Activated CD4-positive, alpha-beta memory T cell treated with anti-CD3 and anti-CD28 coated beads, Interleukin-2, amount 10 ng/mL, durations not matched to agents 7 days and 5 days (primary cell): ENCODE measurements around the gene CIC. TPM values are rescaled to one million over a fixed set of nuclear protein-coding genes. Genes with fewer than 3 reads are reported as not detected.
"Not testable (repeated sequence)": the region's sequence is repeated elsewhere in the genome, so short reads cannot be mapped to it uniquely, and the experiment has no call there.

Source experiments
- CTCF ChIA-PET: fragments of 350-600 bp; sonication (Branson Sonifier 250); formaldehyde crosslinking; loops from one replicate; lab custom pipeline; 2021; ENCODE audit warnings: antibody characterized with exemption, inconsistent platforms; lab: Charles Lee
- POLR2A ChIA-PET: fragments of 350-600 bp; sonication (Branson Sonifier 250); formaldehyde crosslinking; loops from one replicate; lab custom pipeline; 2021; ENCODE audit warnings: antibody characterized with exemption; lab: Charles Lee
- DNase-seq: peaks from one replicate; pipeline ENCODE4 v3.0.0-alpha.2; 2020
- H3K27ac Mint-ChIP-seq: one replicate; pipeline ENCODE4 v1.8.0; 2021; ENCODE audit warnings: mild to moderate bottlenecking, mixed read lengths
- H3K27me3 Mint-ChIP-seq: one replicate; pipeline ENCODE4 v1.8.0; 2021; ENCODE audit warnings: mixed read lengths
- H3K36me3 Mint-ChIP-seq: one replicate; pipeline ENCODE4 v1.8.0; 2021; ENCODE audit warnings: low read depth, mixed read lengths
- H3K4me1 Mint-ChIP-seq: one replicate; pipeline ENCODE4 v1.8.0; 2021; ENCODE audit warnings: mixed read lengths
- H3K4me3 Mint-ChIP-seq: one replicate; pipeline ENCODE4 v1.8.0; 2021; ENCODE audit warnings: mild to moderate bottlenecking, mixed read lengths
- H3K9me3 Mint-ChIP-seq: one replicate; pipeline ENCODE4 v1.8.0; 2021; ENCODE audit warnings: mixed read lengths
- total RNA-seq, 2 experiments: library from RNA; stranded (reverse); gene quantifications; one replicate each; pipeline ENCODE4 v1.2.3, GENCODE V29; 2021

The CIC gene
- total RNA-seq, 2 experiments from 2014 or later: 86.5 to 88.8 TPM

- no peak overlapping the region for H3K27ac Mint-ChIP-seq
These were observed 57.9 kb downstream of the CIC start for GRCh38 chr19:42326969-42327368.

GRCh38 chr19:42327381-42327780 lies 58.3 kb downstream of the CIC start:
- Mint-ChIP-seq H3K4me3 (no peak overlapping the region), H3K36me3 (no peaks in the 10 kb centered on the region), H3K27ac (no peak overlapping the region), H3K9me3 (no peaks in the 10 kb centered on the region), H3K4me1 (peaks cover 18% of the 10 kb centered on the region), H3K27me3 (peaks cover 16% of the 10 kb centered on the region)
- POLR2A ChIA-PET: no interaction called here
- CTCF ChIA-PET: no interaction called here
- DNase-seq: no peak

More at GRCh38 chr19:42326969-42327368, 57.9 kb downstream of the CIC start:
- POLR2A ChIA-PET: no interaction called here
- Mint-ChIP-seq H3K4me3 (no peak overlapping the region), H3K36me3 (no peaks in the 10 kb centered on the region), H3K4me1 (peaks cover 18% of the 10 kb centered on the region), H3K9me3 (no peaks in the 10 kb centered on the region), H3K27me3 (peaks cover 20% of the 10 kb centered on the region)
- CTCF ChIA-PET: interaction anchor here (0.9 kb wide), 1 partner anchor 219 kb away, joined by 3 read pairs; no protein-coding TSS in a partner anchor
- DNase-seq: no peak

GRCh38 chr19:42328106-42328505 lies 59.1 kb downstream of the CIC start:
- no peaks in the 10 kb centered on the region for H3K9me3 Mint-ChIP-seq
- CTCF ChIA-PET: no interaction called here

GRCh38 chr19:42328854-42329253 lies 59.8 kb downstream of the CIC start:
- H3K36me3 Mint-ChIP-seq: no peaks in the 10 kb centered on the region
- no peak for DNase-seq
- no peaks in the 10 kb centered on the region for H3K9me3 Mint-ChIP-seq
- H3K27ac Mint-ChIP-seq: no peak overlapping the region
- H3K27me3 Mint-ChIP-seq: peaks cover 6% of the 10 kb centered on the region
- POLR2A ChIA-PET: no interaction called here
- H3K4me3 Mint-ChIP-seq: no peak overlapping the region
- CTCF ChIA-PET: no interaction called here
- peaks cover 18% of the 10 kb centered on the region for H3K4me1 Mint-ChIP-seq

More at GRCh38 chr19:42328106-42328505, 59.1 kb downstream of the CIC start:
- H3K4me1 Mint-ChIP-seq: peaks cover 18% of the 10 kb centered on the region
- POLR2A ChIA-PET: interaction anchor here (0.6 kb wide), 1 partner anchor 29 kb away, joined by 3 read pairs; no protein-coding TSS in a partner anchor
- peaks cover 11% of the 10 kb centered on the region for H3K27me3 Mint-ChIP-seq
- H3K36me3 Mint-ChIP-seq: no peaks in the 10 kb centered on the region
- DNase-seq: no peak
- H3K27ac Mint-ChIP-seq: no peak overlapping the region
- H3K4me3 Mint-ChIP-seq: no peak overlapping the region

GRCh38 chr19:42330241-42330711 lies 61.2 kb downstream of the CIC start:
- ChIA-PET CTCF (interaction anchor here (0.7 kb wide), 1 partner anchor 111 kb away, joined by 3 read pairs; no protein-coding TSS in a partner anchor), POLR2A (no interaction called here)
- Mint-ChIP-seq H3K4me1 (peaks cover 13% of the 10 kb centered on the region), H3K4me3 (no peak overlapping the region), H3K27ac (no peak overlapping the region), H3K36me3 (no peaks in the 10 kb centered on the region), H3K9me3 (no peaks in the 10 kb centered on the region), H3K27me3 (peaks cover under 1% of the 10 kb centered on the region)
- DNase-seq: no peak

GRCh38 chr19:42331333-42331732 lies 62.3 kb downstream of the CIC start:
- H3K36me3 Mint-ChIP-seq: not testable (repeated sequence)

GRCh38 chr19:42332059-42332458 lies 63.0 kb downstream of the CIC start:
- DNase-seq: no peak
- H3K36me3 Mint-ChIP-seq: no peaks in the 10 kb centered on the region
- no peak overlapping the region for H3K27ac Mint-ChIP-seq
- no peaks in the 10 kb centered on the region for H3K27me3 Mint-ChIP-seq
- ChIA-PET CTCF (no interaction called here), POLR2A (no interaction called here)
- no peak overlapping the region for H3K4me3 Mint-ChIP-seq
- H3K9me3 Mint-ChIP-seq: no peaks in the 10 kb centered on the region
- peaks cover 2% of the 10 kb centered on the region for H3K4me1 Mint-ChIP-seq

More at GRCh38 chr19:42331333-42331732, 62.3 kb downstream of the CIC start:
- H3K27ac Mint-ChIP-seq, POLR2A ChIA-PET, H3K4me1 Mint-ChIP-seq, H3K4me3 Mint-ChIP-seq, DNase-seq, H3K27me3 Mint-ChIP-seq, H3K9me3 Mint-ChIP-seq, CTCF ChIA-PET: not testable (repeated sequence)

DNA sequence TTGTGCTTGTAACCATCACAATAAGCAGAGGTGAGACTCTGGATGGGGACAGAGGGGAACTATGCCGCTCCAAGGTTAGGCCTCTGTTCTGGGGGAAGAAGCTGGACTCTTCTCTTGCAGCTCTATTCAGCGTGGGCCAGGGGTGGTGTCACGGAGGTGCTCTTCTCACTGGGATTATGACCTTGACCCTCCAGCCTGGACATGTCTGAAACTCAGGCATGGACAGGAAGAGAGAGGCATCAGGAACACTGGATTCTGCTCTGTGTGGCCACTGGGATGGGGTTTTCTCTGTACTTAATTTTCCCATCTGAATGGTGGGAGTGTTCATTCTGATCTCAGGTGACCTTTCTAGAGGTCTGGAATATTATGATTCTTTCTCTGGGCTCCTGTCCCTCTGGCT lies 64.0 kb downstream of the CIC start:
- Mint-ChIP-seq H3K9me3 (no peaks in the 10 kb centered on the region), H3K4me1 (no peaks in the 10 kb centered on the region), H3K36me3 (no peaks in the 10 kb centered on the region), H3K27me3 (no peaks in the 10 kb centered on the region), H3K4me3 (no peak overlapping the region), H3K27ac (no peak overlapping the region)
- POLR2A ChIA-PET: no interaction called here
- CTCF ChIA-PET: no interaction called here
- no peak for DNase-seq

GRCh38 chr19:42333975-42334696 lies 65.1 kb downstream of the CIC start:
- no peaks in the 10 kb centered on the region for H3K36me3 Mint-ChIP-seq

GRCh38 chr19:42334697-42335373 lies 65.8 kb downstream of the CIC start:
- Mint-ChIP-seq H3K4me3 (no peak overlapping the region), H3K27ac (no peak overlapping the region), H3K9me3 (no peaks in the 10 kb centered on the region), H3K4me1 (peaks cover 5% of the 10 kb centered on the region), H3K36me3 (no peaks in the 10 kb centered on the region), H3K27me3 (no peaks in the 10 kb centered on the region)
- no peak for DNase-seq
- CTCF ChIA-PET: no interaction called here
- POLR2A ChIA-PET: no interaction called here

More at GRCh38 chr19:42333975-42334696, 65.1 kb downstream of the CIC start:
- no peaks in the 10 kb centered on the region for H3K27me3 Mint-ChIP-seq
- H3K9me3 Mint-ChIP-seq: no peaks in the 10 kb centered on the region
- CTCF ChIA-PET: no interaction called here
- H3K4me1 Mint-ChIP-seq: peaks cover under 1% of the 10 kb centered on the region
- H3K4me3 Mint-ChIP-seq: no peak overlapping the region
- no peak overlapping the region for H3K27ac Mint-ChIP-seq
- no peak for DNase-seq
- POLR2A ChIA-PET: no interaction called here

- Mint-ChIP-seq H3K36me3 (no peaks in the 10 kb centered on the region), H3K4me3 (no peak overlapping the region), H3K27ac (no peak overlapping the region), H3K4me1 (peaks cover 5% of the 10 kb centered on the region), H3K9me3 (no peaks in the 10 kb centered on the region), H3K27me3 (no peaks in the 10 kb centered on the region)
- no peak for DNase-seq
- ChIA-PET CTCF (no interaction called here), POLR2A (no interaction called here)
These were observed 66.4 kb downstream of the CIC start for GRCh38 chr19:42335374-42335936.

DNA sequence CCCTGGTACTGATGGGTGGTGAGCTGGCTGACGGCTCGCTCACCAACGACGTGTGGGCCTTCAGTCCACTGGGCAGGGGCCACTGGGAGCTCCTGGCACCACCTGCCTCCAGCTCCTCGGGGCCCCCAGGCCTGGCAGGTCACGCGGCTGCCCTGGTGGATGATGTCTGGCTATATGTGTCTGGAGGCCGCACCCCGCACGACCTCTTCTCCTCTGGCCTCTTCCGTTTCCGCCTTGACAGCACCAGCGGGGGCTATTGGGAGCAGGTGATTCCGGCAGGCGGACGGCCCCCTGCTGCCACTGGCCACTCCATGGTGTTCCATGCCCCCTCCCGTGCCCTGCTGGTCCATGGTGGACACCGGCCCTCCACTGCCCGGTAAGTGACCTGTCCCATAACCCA lies 66.9 kb downstream of the CIC start:
- no peaks in the 10 kb centered on the region for H3K27me3 Mint-ChIP-seq
- ChIA-PET CTCF (no interaction called here), POLR2A (no interaction called here)
- H3K4me3 Mint-ChIP-seq: no peak overlapping the region
- no peaks in the 10 kb centered on the region for H3K36me3 Mint-ChIP-seq
- no peak overlapping the region for H3K27ac Mint-ChIP-seq
- no peaks in the 10 kb centered on the region for H3K9me3 Mint-ChIP-seq
- DNase-seq: no peak
- H3K4me1 Mint-ChIP-seq: peaks cover 5% of the 10 kb centered on the region

DNA sequence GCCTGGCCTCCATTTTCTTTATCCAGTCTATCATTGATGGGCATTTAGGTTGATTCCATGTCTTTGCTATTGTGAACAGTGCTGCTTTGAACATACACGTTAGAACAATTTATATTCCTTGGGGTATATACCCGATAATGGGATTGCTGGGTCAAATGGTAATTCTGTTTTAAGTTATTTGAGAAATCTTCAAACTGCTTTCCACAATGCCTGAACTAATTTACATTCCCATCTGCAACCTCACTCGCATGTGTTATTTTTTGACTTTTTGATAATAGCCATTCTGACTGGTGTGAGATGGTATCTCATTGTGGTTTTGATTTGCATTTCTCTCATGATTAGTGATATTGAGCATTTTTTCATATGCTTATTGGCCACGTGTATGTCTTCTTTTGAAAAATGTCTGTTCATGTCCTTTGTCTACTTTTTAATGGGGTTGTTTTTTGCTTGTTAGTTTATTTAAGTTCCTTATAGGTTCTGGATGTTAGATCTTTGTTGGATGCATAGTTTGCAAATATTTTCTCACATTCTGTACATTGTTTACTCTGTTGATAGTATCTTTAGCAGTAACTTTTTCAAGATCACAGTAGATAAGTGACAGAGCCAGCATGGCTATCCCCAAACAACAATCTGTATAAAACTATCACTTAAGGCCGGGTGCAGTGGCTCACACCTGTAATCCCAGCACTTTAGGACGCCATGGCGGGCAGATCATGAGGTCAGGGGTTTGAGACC lies 70.2 kb downstream of the CIC start:
- DNase-seq, H3K36me3 Mint-ChIP-seq, H3K4me1 Mint-ChIP-seq, POLR2A ChIA-PET, H3K4me3 Mint-ChIP-seq, H3K27me3 Mint-ChIP-seq, H3K9me3 Mint-ChIP-seq, H3K27ac Mint-ChIP-seq, CTCF ChIA-PET: not testable (repeated sequence)
